Smooth muscle cell (in vitro differentiated cells): ENCODE data around the gene GATA1. TPM values are rescaled to one million over a fixed set of nuclear protein-coding genes. Genes with fewer than 3 reads are reported as not detected.

Source experiments
- DNase-seq: peaks from one replicate; lab custom pipeline; 2025; ENCODE audit not compliant: unreplicated experiment; lab: John Stamatoyannopoulos, UW
- H2AFZ ChIP-seq: fragments of 200-600 bp; sonication (generic); 2 replicates; pipeline ENCODE4 v1.6.0; 2016; ENCODE audit warnings: antibody characterized with exemption, low read depth, mild to moderate bottlenecking
- H3F3A ChIP-seq: fragments of 200-600 bp; sonication (generic); 2 replicates; pipeline ENCODE4 v1.6.0; 2017; ENCODE audit warnings: antibody characterized with exemption, low read depth
- H3K27ac ChIP-seq: fragments of 200-600 bp; sonication (generic); 2 replicates; pipeline ENCODE4 v1.5.1; 2016; ENCODE audit warnings: low read depth, mild to moderate bottlenecking
- H3K27me3 ChIP-seq: fragments of 200-600 bp; sonication (generic); 2 replicates; pipeline ENCODE4 v1.6.1; 2016; ENCODE audit warnings: low read depth, mild to moderate bottlenecking
- H3K36me3 ChIP-seq: fragments of 200-600 bp; sonication (generic); 2 replicates; pipeline ENCODE4 v1.5.1; 2016; ENCODE audit warnings: low read depth
- H3K4me1 ChIP-seq: fragments of 200-600 bp; sonication (generic); 2 replicates; pipeline ENCODE4 v1.5.1; 2016; ENCODE audit warnings: low read depth
- H3K4me2 ChIP-seq: fragments of 200-600 bp; sonication (generic); 2 replicates; pipeline ENCODE4 v1.6.0; 2016; ENCODE audit warnings: mild to moderate bottlenecking
- H3K4me3 ChIP-seq: fragments of 200-600 bp; sonication (generic); 2 replicates; pipeline ENCODE4 v1.5.1; 2016; ENCODE audit warnings: mild to moderate bottlenecking
- H3K79me2 ChIP-seq: fragments of 200-600 bp; sonication (generic); 2 replicates; pipeline ENCODE4 v1.6.0; 2016; ENCODE audit warnings: low read depth, mild to moderate bottlenecking
- H3K9ac ChIP-seq: fragments of 200-600 bp; sonication (generic); 2 replicates; pipeline ENCODE4 v1.6.0; 2016; ENCODE audit warnings: low read depth
- H3K9me3 ChIP-seq: fragments of 200-600 bp; sonication (generic); replicated peaks from 2 replicates; pipeline ENCODE4 v1.5.1; 2016; ENCODE audit warnings: low read depth
- H4K20me1 ChIP-seq: fragments of 200-600 bp; sonication (generic); 2 replicates; pipeline ENCODE4 v1.6.0; 2016; ENCODE audit warnings: low read depth
- CTCF ChIP-seq: fragments of 200-600 bp; sonication (generic); IDR thresholded peaks from 2 replicates; pipeline ENCODE4 v1.5.1; 2017; ENCODE audit warnings: borderline replicate concordance, mild to moderate bottlenecking, antibody characterized with exemption; ENCODE audit not compliant: insufficient read depth, poor library complexity, severe bottlenecking
- WGBS: methylation state at CpG from one replicate; pipeline ENCODE4 v1.1.7; 2016; ENCODE audit warnings: low lambda C conversion rate; 5-methylcytosine and 5-hydroxymethylcytosine counted together
- polyA plus RNA-seq: library from polyadenylated mRNA; unstranded; fragments of >200 nt; fragmentation: Nextera tagmentation; extraction: Ambion mirVana; gene quantifications from 2 replicates; pipeline ENCODE4 v1.2.1, GENCODE V29; 2016
- total RNA-seq: library from RNA; depleted of rRNA; stranded (reverse); fragments of >200 nt; gene quantifications from 2 replicates; pipeline ENCODE4 v1.2.3, GENCODE V29; 2014

GATA1 gene
- total and polyA plus RNA-seq, 2 experiments from 2014 or later, result not detected

GRCh38 chrX:48761674-48762471 is 24.5 kb upstream of the GATA1 start, which contains the start of gene GLOD5:
GLOD5 (plus strand) TSS chrX:48761747; CDS start chrX:48761791, 44 bp downstream.
- DNase-seq, result no peak
- Histone ChIP-seq H3K27ac (no peak within 1 kb of the TSS), H3K9me3 (no peaks in the 10 kb centered on the region), H3K27me3 (no peaks in the 10 kb centered on the region), H3K79me2 (no peaks in the 10 kb centered on the region), H3K4me2 (no peak within 1 kb of the TSS), H3K36me3 (no peaks in the 10 kb centered on the region), H3F3A (no peaks in the 10 kb centered on the region), H2AFZ (no peak within 1 kb of the TSS), H3K9ac (no peak within 1 kb of the TSS), H3K4me1 (no peaks in the 10 kb centered on the region), H4K20me1 (no peaks in the 10 kb centered on the region), H3K4me3 (no peak within 1 kb of the TSS)
- WGBS, result 69% methylated on average over 12 of the region's 12 CpGs
- TF ChIP-seq CTCF, result peak; percentile 24

GRCh38 chrX:48769230-48769629 is 17.2 kb upstream of the GATA1 start:
- no peaks in the 10 kb centered on the region for H3K4me1 ChIP-seq
- no peaks in the 10 kb centered on the region for H4K20me1 ChIP-seq
- H3K27me3 ChIP-seq, result no peaks in the 10 kb centered on the region
- no peaks in the 10 kb centered on the region for H3K36me3 ChIP-seq
- H2AFZ ChIP-seq, result no peak overlapping the region
- H3K27ac ChIP-seq, result no peak overlapping the region
- no peak for TF ChIP-seq CTCF
- no peaks in the 10 kb centered on the region for H3K79me2 ChIP-seq
- H3K9me3 ChIP-seq, result no peaks in the 10 kb centered on the region
- H3K4me3 ChIP-seq, result no peak overlapping the region
- no peaks in the 10 kb centered on the region for H3F3A ChIP-seq
- DNase-seq, result no peak
- H3K9ac ChIP-seq, result no peak overlapping the region
- WGBS, result 87% methylated on average over 6 of the region's 6 CpGs
- no peak overlapping the region for H3K4me2 ChIP-seq

GRCh38 chrX:48770296-48770695 is 16.1 kb upstream of the GATA1 start:
- Histone ChIP-seq H3F3A (no peaks in the 10 kb centered on the region), H3K79me2 (no peaks in the 10 kb centered on the region), H3K4me3 (no peak overlapping the region), H3K36me3 (no peaks in the 10 kb centered on the region), H4K20me1 (no peaks in the 10 kb centered on the region), H3K27me3 (no peaks in the 10 kb centered on the region), H3K9me3 (no peaks in the 10 kb centered on the region), H3K27ac (no peak overlapping the region), H3K9ac (no peak overlapping the region), H2AFZ (no peak overlapping the region), H3K4me2 (no peak overlapping the region), H3K4me1 (no peaks in the 10 kb centered on the region)
- no peak for DNase-seq
- no peak for TF ChIP-seq CTCF
- 82% methylated on average over 6 of the region's 6 CpGs for WGBS

GRCh38 chrX:48772602-48773001 is 13.8 kb upstream of the GATA1 start:
- Histone ChIP-seq H3K36me3 (no peaks in the 10 kb centered on the region), H3F3A (no peaks in the 10 kb centered on the region), H2AFZ (no peak overlapping the region), H3K4me1 (no peaks in the 10 kb centered on the region), H3K79me2 (no peaks in the 10 kb centered on the region), H3K9ac (no peak overlapping the region), H3K9me3 (no peaks in the 10 kb centered on the region), H3K4me2 (no peak overlapping the region), H3K4me3 (no peak overlapping the region), H3K27ac (no peak overlapping the region), H3K27me3 (no peaks in the 10 kb centered on the region), H4K20me1 (no peaks in the 10 kb centered on the region)
- no peak for DNase-seq
- no peak for TF ChIP-seq CTCF
- 89% methylated on average over 6 of the region's 6 CpGs for WGBS
